OCI-LY1 (cell line): Measurements from ENCODE around the gene PLEKHA8.

Source experiments
- H2AFZ ChIP-seq: fragments of 200-600 bp; sonication (generic), shearing (Covaris generic); 2 replicates; pipeline ENCODE4 v1.6.0; 2014; ENCODE audit warnings: antibody characterized with exemption, mild to moderate bottlenecking, low read length
- H3F3A ChIP-seq: fragments of 200-600 bp; sonication (generic), shearing (Covaris generic); 2 replicates; pipeline ENCODE4 v1.6.0; 2014; ENCODE audit warnings: mild to moderate bottlenecking, antibody characterized with exemption, low read length, moderate library complexity; ENCODE audit not compliant: insufficient read depth
- H3K27ac ChIP-seq: fragments of 200-600 bp; sonication (generic); 2 replicates; pipeline ENCODE4 v1.5.1; 2014; ENCODE audit warnings: low read length, mixed run types, mild to moderate bottlenecking, low read depth; ENCODE audit not compliant: poor library complexity, severe bottlenecking
- H3K27me3 ChIP-seq: fragments of 200-600 bp; sonication (generic); 2 replicates; pipeline ENCODE4 v1.6.0; 2014; ENCODE audit warnings: antibody characterized with exemption, mild to moderate bottlenecking, low read length, moderate library complexity; ENCODE audit not compliant: insufficient read depth
- H3K36me3 ChIP-seq: fragments of 200-600 bp; sonication (generic); 2 replicates; pipeline ENCODE4 v1.6.1; 2014; ENCODE audit warnings: mild to moderate bottlenecking, antibody characterized with exemption, low read length, moderate library complexity, mixed read lengths; ENCODE audit not compliant: insufficient read depth
- H3K4me1 ChIP-seq: fragments of 200-600 bp; sonication (generic); 2 replicates; pipeline ENCODE4 v1.5.1; 2014; ENCODE audit warnings: mild to moderate bottlenecking, low read length, moderate library complexity; ENCODE audit not compliant: insufficient read depth, severe bottlenecking
- H3K4me2 ChIP-seq: fragments of 200-600 bp; sonication (generic), shearing (Covaris generic); 2 replicates; pipeline ENCODE4 v1.6.1; 2014; ENCODE audit warnings: low read length
- H3K4me3 ChIP-seq: fragments of 200-600 bp; sonication (generic); 2 replicates; pipeline ENCODE4 v1.5.1; 2014; ENCODE audit warnings: low read length, low read depth, mild to moderate bottlenecking, mixed read lengths; ENCODE audit not compliant: poor library complexity, severe bottlenecking
- H3K79me2 ChIP-seq: fragments of 200-600 bp; shearing (Covaris generic); 2 replicates; pipeline ENCODE4 v1.6.1; 2016; ENCODE audit warnings: mixed run types, low read length, mixed read lengths; ENCODE audit not compliant: insufficient read depth
- H3K9ac ChIP-seq: fragments of 200-600 bp; sonication (generic), shearing (Covaris generic); 2 replicates; pipeline ENCODE4 v1.6.1; 2014; ENCODE audit warnings: mild to moderate bottlenecking, low read length, mixed read lengths
- H3K9me2 ChIP-seq: fragments of 200-600 bp; sonication (generic), shearing (Covaris generic); 2 replicates; pipeline ENCODE4 v1.6.1; 2014; ENCODE audit warnings: low read depth, mild to moderate bottlenecking, low read length, mixed read lengths
- H3K9me3 ChIP-seq: fragments of 200-600 bp; shearing (Covaris generic); 2 replicates; pipeline ENCODE4 v1.6.1; 2014; ENCODE audit warnings: low read length, mixed read lengths
- H4K20me1 ChIP-seq: fragments of 200-600 bp; sonication (generic), shearing (Covaris generic); 2 replicates; pipeline ENCODE4 v1.6.0; 2016; ENCODE audit warnings: mild to moderate bottlenecking, low read length; ENCODE audit not compliant: insufficient read depth
- EZH2 ChIP-seq: fragments of 200-600 bp; sonication (generic), shearing (Covaris generic); IDR thresholded peaks from 2 replicates; pipeline ENCODE4 v1.8.0; 2017; ENCODE audit warnings: borderline replicate concordance, mixed run types, mild to moderate bottlenecking, antibody characterized with exemption, low read length, moderate library complexity, mixed read lengths
- TF ChIP-seq, protein P1 (sequence below): fragments of 200-600 bp; sonication (generic), shearing (Covaris generic); IDR thresholded peaks from 2 replicates; pipeline ENCODE4 v1.5.1; 2017; ENCODE audit warnings: mild to moderate bottlenecking, antibody characterized with exemption, low read length, moderate library complexity, mixed read lengths

Gene PLEKHA8

DNA sequence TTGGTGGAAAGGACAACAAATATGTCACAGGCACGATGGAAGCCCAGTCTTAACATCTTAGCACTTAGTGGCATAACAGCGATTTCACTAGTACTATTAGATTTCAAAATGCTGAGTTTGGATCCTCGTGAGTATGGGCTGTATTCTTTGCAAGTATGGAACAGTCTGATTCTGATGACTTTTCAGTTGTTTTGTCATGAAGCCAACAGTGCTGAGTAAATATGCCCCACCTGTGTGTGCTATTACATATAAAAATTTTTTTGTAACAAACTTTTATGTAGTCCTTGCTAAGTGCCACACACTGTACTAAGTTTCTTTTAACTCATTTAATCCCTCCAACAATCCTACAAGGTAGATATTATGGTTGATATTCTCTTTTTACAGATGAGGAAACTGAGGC, 137.4 kb downstream of the PLEKHA8 start:
- Histone ChIP-seq H3K27me3 (no peaks in the 10 kb centered on the region), H4K20me1 (no peaks in the 10 kb centered on the region), H2AFZ (no peak overlapping the region), H3K4me2 (no peak overlapping the region), H3K9me2 (no peaks in the 10 kb centered on the region), H3K9me3 (no peaks in the 10 kb centered on the region), H3K4me1 (peaks cover 65% of the 10 kb centered on the region), H3F3A (no peaks in the 10 kb centered on the region), H3K79me2 (no peaks in the 10 kb centered on the region), H3K4me3 (no peak overlapping the region), H3K36me3 (no peaks in the 10 kb centered on the region), H3K27ac (no peak overlapping the region), H3K9ac (no peak overlapping the region; the same call in 1 of the 2 replicates)
- TF ChIP-seq EZH2 = no peak
- TF ChIP-seq, protein P1, sequence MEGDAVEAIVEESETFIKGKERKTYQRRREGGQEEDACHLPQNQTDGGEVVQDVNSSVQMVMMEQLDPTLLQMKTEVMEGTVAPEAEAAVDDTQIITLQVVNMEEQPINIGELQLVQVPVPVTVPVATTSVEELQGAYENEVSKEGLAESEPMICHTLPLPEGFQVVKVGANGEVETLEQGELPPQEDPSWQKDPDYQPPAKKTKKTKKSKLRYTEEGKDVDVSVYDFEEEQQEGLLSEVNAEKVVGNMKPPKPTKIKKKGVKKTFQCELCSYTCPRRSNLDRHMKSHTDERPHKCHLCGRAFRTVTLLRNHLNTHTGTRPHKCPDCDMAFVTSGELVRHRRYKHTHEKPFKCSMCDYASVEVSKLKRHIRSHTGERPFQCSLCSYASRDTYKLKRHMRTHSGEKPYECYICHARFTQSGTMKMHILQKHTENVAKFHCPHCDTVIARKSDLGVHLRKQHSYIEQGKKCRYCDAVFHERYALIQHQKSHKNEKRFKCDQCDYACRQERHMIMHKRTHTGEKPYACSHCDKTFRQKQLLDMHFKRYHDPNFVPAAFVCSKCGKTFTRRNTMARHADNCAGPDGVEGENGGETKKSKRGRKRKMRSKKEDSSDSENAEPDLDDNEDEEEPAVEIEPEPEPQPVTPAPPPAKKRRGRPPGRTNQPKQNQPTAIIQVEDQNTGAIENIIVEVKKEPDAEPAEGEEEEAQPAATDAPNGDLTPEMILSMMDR = no peak

GRCh38 chr7:30166155-30166840, 138.1 kb downstream of the PLEKHA8 start:
- H3K4me1 ChIP-seq = peaks cover 64% of the 10 kb centered on the region
- H3K4me3 ChIP-seq = no peak overlapping the region
- H3K27ac ChIP-seq = no peak overlapping the region
- H3K9ac ChIP-seq = no peak overlapping the region
- H3K4me2 ChIP-seq = no peak overlapping the region
- H3K27me3 ChIP-seq = no peaks in the 10 kb centered on the region
- H3K79me2 ChIP-seq = no peaks in the 10 kb centered on the region
- H3K9me3 ChIP-seq = no peaks in the 10 kb centered on the region
- no peaks in the 10 kb centered on the region for H3K9me2 ChIP-seq
- no peak overlapping the region for H2AFZ ChIP-seq
- H3K36me3 ChIP-seq = no peaks in the 10 kb centered on the region
- no peaks in the 10 kb centered on the region for H4K20me1 ChIP-seq
- TF ChIP-seq, protein P1 = no peak
- no peak for TF ChIP-seq EZH2
- H3F3A ChIP-seq = no peaks in the 10 kb centered on the region

DNA sequence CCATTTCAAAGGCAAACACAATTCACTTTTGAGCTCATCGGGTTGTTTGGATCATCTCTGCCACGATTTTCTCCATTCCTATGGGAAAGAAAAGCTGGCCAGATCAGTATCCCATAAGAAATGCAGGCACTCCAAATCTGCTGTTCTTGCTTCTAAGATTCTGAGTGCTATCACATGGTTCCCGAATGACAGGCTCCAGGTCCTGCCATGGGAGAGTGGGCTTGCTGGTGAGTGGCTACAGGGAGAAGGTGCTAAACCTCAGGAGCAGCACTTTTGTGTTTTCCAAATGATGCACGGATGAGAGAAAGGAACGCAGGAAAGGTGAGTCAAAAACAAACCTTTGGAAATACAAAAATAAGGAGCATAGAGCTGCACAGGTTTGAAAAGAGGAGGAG, 138.6 kb downstream of the PLEKHA8 start:
- H3K4me3 ChIP-seq = no peak overlapping the region
- H3F3A ChIP-seq = no peaks in the 10 kb centered on the region
- no peaks in the 10 kb centered on the region for H3K36me3 ChIP-seq
- H4K20me1 ChIP-seq = no peaks in the 10 kb centered on the region
- no peaks in the 10 kb centered on the region for H3K9me3 ChIP-seq
- H3K79me2 ChIP-seq = no peaks in the 10 kb centered on the region
- H3K9ac ChIP-seq = no peak overlapping the region
- no peaks in the 10 kb centered on the region for H3K27me3 ChIP-seq
- TF ChIP-seq EZH2 = no peak
- TF ChIP-seq, protein P1 = no peak
- H2AFZ ChIP-seq = no peak overlapping the region
- H3K27ac ChIP-seq = no peak overlapping the region
- H3K9me2 ChIP-seq = no peaks in the 10 kb centered on the region
- H3K4me2 ChIP-seq = no peak overlapping the region
- H3K4me1 ChIP-seq = peaks cover 59% of the 10 kb centered on the region
